HG02623 (cell line): ENCODE data around the gene PKP4.

ENCODE experiments used
- ATAC-seq: cut with Tn5 transposase; IDR thresholded peaks from one replicate; pipeline ENCODE4 v1.9.1; 2021; ENCODE audit warnings: moderate library complexity; ENCODE audit not compliant: unreplicated experiment

The PKP4 gene

DNA sequence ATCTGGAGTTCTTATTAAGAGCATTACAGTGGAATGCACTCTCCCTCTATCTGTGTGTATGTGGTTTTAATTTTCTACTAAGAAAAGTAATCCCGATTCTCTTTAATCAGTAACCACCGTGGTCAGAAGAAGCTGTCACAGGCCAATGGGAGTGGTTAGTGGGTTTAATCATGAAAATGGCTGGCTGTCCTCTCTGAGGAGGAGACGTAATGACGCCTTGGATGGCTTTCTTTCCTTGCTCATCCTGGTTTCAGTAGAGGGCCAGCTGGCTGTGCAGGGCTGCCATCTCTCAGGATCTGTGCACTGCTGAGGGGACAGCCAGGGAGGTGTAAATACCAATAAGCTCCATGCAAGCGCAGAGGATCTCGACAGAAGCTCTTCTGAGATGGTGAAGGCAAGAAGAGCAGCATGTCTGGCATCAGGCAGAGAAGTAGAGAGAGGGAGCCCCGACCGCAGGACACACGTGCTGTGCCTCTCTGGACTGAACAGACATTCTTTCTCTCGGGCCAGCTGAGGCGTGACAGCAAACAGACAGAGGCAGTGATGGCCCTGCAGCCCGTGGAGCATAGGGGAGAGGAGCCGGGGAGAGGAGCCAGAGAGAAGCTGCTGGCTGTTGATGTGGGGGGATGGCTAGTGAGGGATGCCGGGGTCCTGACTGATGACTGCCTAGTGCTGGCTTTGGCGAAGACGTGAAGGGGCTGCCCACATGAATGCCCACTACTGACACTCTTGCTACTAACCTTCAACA lies 273.3 kb downstream of the PKP4 start:
- no peak for ATAC-seq

- ATAC-seq: no peak
Measured at GRCh38 chr2:158730621-158731140, 273.9 kb downstream of the PKP4 start.

DNA sequence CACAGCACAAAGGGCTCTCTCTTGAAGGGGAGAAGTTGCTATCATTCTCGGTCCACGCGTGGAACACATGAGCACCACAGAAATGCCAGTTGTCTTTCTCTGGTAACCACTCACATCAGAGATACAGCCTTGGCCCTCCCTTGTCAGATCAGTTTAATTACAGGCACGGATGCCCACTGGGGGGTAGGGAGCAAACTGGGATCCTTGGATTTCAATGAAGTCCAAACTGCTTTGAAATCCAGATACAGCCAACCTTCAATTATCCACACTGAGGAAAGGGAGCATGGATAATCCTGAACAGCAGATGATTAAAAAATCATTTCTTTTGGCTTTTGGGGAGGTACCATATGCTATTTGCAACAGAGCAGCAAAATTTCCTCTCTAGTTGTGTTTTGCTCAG lies 274.6 kb downstream of the PKP4 start:
- no peak for ATAC-seq
